ENCODE data around the gene SDHC. TPM values are rescaled to one million over a fixed set of nuclear protein-coding genes. Genes with fewer than 3 reads are reported as not detected.
A peak's percentile ranks its signal among the peaks of the same experiment; 100 is the strongest.

SDHC gene, protein sequence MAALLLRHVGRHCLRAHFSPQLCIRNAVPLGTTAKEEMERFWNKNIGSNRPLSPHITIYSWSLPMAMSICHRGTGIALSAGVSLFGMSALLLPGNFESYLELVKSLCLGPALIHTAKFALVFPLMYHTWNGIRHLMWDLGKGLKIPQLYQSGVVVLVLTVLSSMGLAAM
- 10 to 100 TPM; 22.9 to 66.3 (median 49.3) TPM for total RNA-seq

GRCh38 chr1:161314201-161314981, at the start of gene SDHC:
SDHC (plus strand) TSS chr1:161314381; CDS start chr1:161314406, 25 bp downstream.
- ATAC-seq (ENCODE audit: low FRiP score) (peak; percentile 95), DNase-seq (ENCODE audit: low spot score) (peak; percentile 60)
- TF ChIP-seq CTCF (IDR thresholded peaks at IDR 0.05) = no peak

DNA sequence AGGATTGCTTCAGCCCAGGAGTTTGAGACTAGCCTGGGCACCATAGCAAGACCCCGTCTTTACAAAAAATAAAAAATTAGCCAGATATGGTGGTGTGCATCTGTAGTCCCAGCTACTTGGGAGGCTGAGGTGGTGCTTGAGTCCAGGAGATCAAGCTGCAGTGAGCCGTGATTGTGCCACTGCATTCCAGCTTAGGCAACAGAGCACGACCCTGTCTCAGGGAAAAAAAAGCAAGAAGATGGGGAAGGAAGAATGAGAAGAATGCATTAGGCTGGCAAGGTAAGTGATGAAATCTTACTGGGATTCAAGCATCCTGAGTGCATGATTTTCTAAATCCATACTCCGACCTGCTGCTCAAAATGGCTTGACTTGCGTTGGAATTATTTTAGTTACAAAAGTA, 48.9 kb upstream of the SDHC start:
- ATAC-seq (ENCODE audit: low FRiP score) (no peak), DNase-seq (ENCODE audit: low spot score) (no peak)
- TF ChIP-seq CTCF (IDR thresholded peaks at IDR 0.05) = no peak

GRCh38 chr1:161266202-161266601, 48.0 kb upstream of the SDHC start:
- DNase-seq (ENCODE audit: low spot score) = no peak
- ATAC-seq (ENCODE audit: low FRiP score) = no peak
- no peak for TF ChIP-seq CTCF (IDR thresholded peaks at IDR 0.05)

- no peak for ATAC-seq (ENCODE audit: low FRiP score)
- no peak for DNase-seq (ENCODE audit: low spot score)
- no peak for TF ChIP-seq CTCF (IDR thresholded peaks at IDR 0.05)
These were observed 47.3 kb upstream of the SDHC start for GRCh38 chr1:161266836-161267235.

- no peak for DNase-seq (ENCODE audit: low spot score)
- TF ChIP-seq CTCF (IDR thresholded peaks at IDR 0.05) = no peak
- no peak for ATAC-seq (ENCODE audit: low FRiP score)
These were observed 46.9 kb upstream of the SDHC start for GRCh38 chr1:161267321-161267720.

GRCh38 chr1:161273402-161273801, 40.8 kb upstream of the SDHC start:
- no peak for DNase-seq (ENCODE audit: low spot score)
- no peak for TF ChIP-seq CTCF (IDR thresholded peaks at IDR 0.05)
- no peak for ATAC-seq (ENCODE audit: low FRiP score)

DNA sequence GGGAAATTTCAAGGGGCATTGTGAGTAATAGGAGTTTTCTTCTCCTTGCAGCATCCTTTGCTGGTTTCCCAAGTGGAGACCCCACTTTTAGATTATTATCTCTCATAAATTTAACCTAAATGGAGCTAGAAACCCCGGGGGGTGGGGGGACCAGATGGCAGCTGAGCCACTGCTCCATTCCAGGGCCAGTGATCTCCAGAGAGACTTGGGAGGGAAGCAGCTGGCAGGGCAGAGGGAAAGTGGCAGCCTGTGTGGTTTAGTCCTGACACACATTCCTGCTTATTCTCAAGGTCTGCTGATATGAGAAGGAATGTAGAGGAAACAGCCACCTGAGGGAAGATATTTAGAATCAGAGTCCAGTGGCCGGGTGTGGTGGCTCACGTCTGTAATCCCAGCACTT, 39.3 kb upstream of the SDHC start:
- ATAC-seq (ENCODE audit: low FRiP score) (no peak), DNase-seq (ENCODE audit: low spot score) (no peak)

More for the DNA sequence above, 39.3 kb upstream of the SDHC start:
- no peak for TF ChIP-seq CTCF (IDR thresholded peaks at IDR 0.05)
